Osteocyte (in vitro differentiated cells): ENCODE measurements around the gene TMEM114. TPM values are rescaled to one million over a fixed set of nuclear protein-coding genes. Genes with fewer than 3 reads are reported as not detected.

Source experiments
- DNase-seq: peaks from one replicate; pipeline ENCODE4 v3.0.0; 2021; ENCODE audit warnings: mixed read lengths; ENCODE audit not compliant: unreplicated experiment; ENCODE audit errors: extremely low spot score
- H3K27ac Mint-ChIP-seq: one replicate; pipeline ENCODE4 v1.8.0; 2021; ENCODE audit warnings: mild to moderate bottlenecking, mixed read lengths; ENCODE audit not compliant: unreplicated experiment
- H3K27me3 Mint-ChIP-seq: one replicate; pipeline ENCODE4 v1.8.0; 2021; ENCODE audit warnings: mixed read lengths; ENCODE audit not compliant: unreplicated experiment
- H3K36me3 Mint-ChIP-seq: one replicate; pipeline ENCODE4 v1.8.0; 2021; ENCODE audit warnings: mixed read lengths; ENCODE audit not compliant: unreplicated experiment
- H3K4me1 Mint-ChIP-seq: one replicate; pipeline ENCODE4 v1.8.0; 2021; ENCODE audit warnings: mixed read lengths; ENCODE audit not compliant: unreplicated experiment
- H3K4me3 Mint-ChIP-seq: one replicate; pipeline ENCODE4 v1.8.0; 2021; ENCODE audit warnings: mild to moderate bottlenecking, moderate library complexity, mixed read lengths; ENCODE audit not compliant: unreplicated experiment
- H3K9me3 Mint-ChIP-seq: one replicate; pipeline ENCODE4 v1.8.0; 2021; ENCODE audit warnings: mixed read lengths; ENCODE audit not compliant: unreplicated experiment
- CTCF ChIP-seq: fragments of 200-600 bp; sonication (generic); IDR thresholded peaks from 2 replicates; pipeline ENCODE4 v1.5.0; 2021; ENCODE audit warnings: antibody characterized with exemption, mild to moderate bottlenecking, moderate library complexity
- total RNA-seq: library from RNA; stranded (reverse); gene quantifications from 2 replicates; pipeline ENCODE4 v1.2.1, GENCODE V29; 2021

TMEM114 gene
- total RNA-seq, 1 donor from 2014 or later, result not detected

GRCh38 chr16:8523932-8524331 is 66.4 kb downstream of the TMEM114 start:
- no peaks in the 10 kb centered on the region for H3K27me3 Mint-ChIP-seq
- H3K9me3 Mint-ChIP-seq, result no peaks in the 10 kb centered on the region
- no peaks in the 10 kb centered on the region for H3K4me1 Mint-ChIP-seq
- no peak overlapping the region for H3K4me3 Mint-ChIP-seq
- no peak overlapping the region for H3K27ac Mint-ChIP-seq
- no peak for TF ChIP-seq CTCF
- no peaks in the 10 kb centered on the region for H3K36me3 Mint-ChIP-seq
- no peak for DNase-seq

- Mint-ChIP-seq H3K27me3 (no peaks in the 10 kb centered on the region), H3K4me1 (no peaks in the 10 kb centered on the region), H3K36me3 (no peaks in the 10 kb centered on the region), H3K9me3 (no peaks in the 10 kb centered on the region), H3K27ac (no peak overlapping the region), H3K4me3 (no peak overlapping the region)
- no peak for DNase-seq
- TF ChIP-seq CTCF, result no peak
These were observed 67.6 kb downstream of the TMEM114 start for GRCh38 chr16:8522757-8523156.

- no peak for TF ChIP-seq CTCF
- no peak for DNase-seq
- Mint-ChIP-seq H3K36me3 (no peaks in the 10 kb centered on the region), H3K4me1 (no peaks in the 10 kb centered on the region), H3K27me3 (no peaks in the 10 kb centered on the region), H3K27ac (no peak overlapping the region), H3K4me3 (no peak overlapping the region), H3K9me3 (no peaks in the 10 kb centered on the region)
These were observed 70.7 kb downstream of the TMEM114 start for GRCh38 chr16:8519643-8520042.

Other genes with a start within 250 kb of the TMEM114 start
- gene METTL22, start 31.2 kb upstream of the TMEM114 start, total RNA-seq, result 40.1 and 46.2 TPM in 2 replicates
- gene ABAT, start 84.1 kb upstream of the TMEM114 start, total RNA-seq, result 2.7 and 3.0 TPM in 2 replicates
- gene TMEM186, start 207.1 kb upstream of the TMEM114 start, total RNA-seq, result 11.9 and 12.1 TPM in 2 replicates
- gene PMM2, start 207.3 kb upstream of the TMEM114 start, total RNA-seq, result 42.9 and 45.3 TPM in 2 replicates